Body of pancreas (tissue), 4 donors: ENCODE data around the gene S1PR5. TPM values are rescaled to one million over a fixed set of nuclear protein-coding genes. Genes with fewer than 3 reads are reported as not detected.

Source experiments
- ATAC-seq: fragments of 150-250 bp; one replicate; pipeline ENCODE4 v1.9.1; 2016
- DNase-seq, 4 donors: peaks; one replicate each; pipeline ENCODE4 v3.0.0-alpha.2; 2019
- H3K27ac ChIP-seq, 4 donors: fragments of 200-600 bp; sonication (generic); 1 replicate in 3 of 4; 2 replicates in 1 of 4; pipeline versions ENCODE4 v1.5.1 to v1.6.1; 2016 to 2019; ENCODE audit warnings: mild to moderate bottlenecking in 1 of 4, mixed read lengths in 1 of 4, moderate library complexity in 1 of 4
- H3K27me3 ChIP-seq, 2 donors: fragments of 200-600 bp; sonication (generic); one replicate each; pipeline ENCODE4 v1.6.0; 2016; ENCODE audit warnings: mild to moderate bottlenecking in 1 of 2
- H3K36me3 ChIP-seq, 2 donors: fragments of 200-600 bp; sonication (generic); replicated peaks in 1 of 2; 2 replicates each; pipeline ENCODE4 v1.5.1; 2016; ENCODE audit warnings: low read depth in 2 of 2; ENCODE audit not compliant: insufficient read depth in 1 of 2
- H3K4me1 ChIP-seq: fragments of 200-600 bp; sonication (generic); one replicate; pipeline ENCODE4 v1.6.0; 2016
- H3K4me3 ChIP-seq, 2 donors: fragments of 200-600 bp; sonication (generic); 1 replicate in 1 of 2; 2 replicates in 1 of 2; pipeline ENCODE4 v1.5.1; 2016 to 2019
- H3K9me3 ChIP-seq, 3 donors: fragments of 200-600 bp; sonication (generic); 1 replicate in 2 of 3; 2 replicates in 1 of 3; pipeline ENCODE4 v1.5.1; 2016
- POLR2A ChIP-seq, 3 donors: fragments of 450-650 bp; IDR thresholded peaks; one replicate each; pipeline ENCODE4 v1.6.1; 2016; ENCODE audit warnings: antibody characterized with exemption in 3 of 3, mild to moderate bottlenecking in 2 of 3
- WGBS, 2 donors: methylation state at CpG; one replicate each; pipeline ENCODE4 v1.1.5; 2017; 5-methylcytosine and 5-hydroxymethylcytosine counted together
- intact Hi-C: fragments of 100-400 bp; cut with DNase I; formaldehyde crosslinking; loops from one replicate; pipeline ENCODE4 v1.15.1; 2023
- total RNA-seq, 2 donors: library from RNA; depleted of rRNA; stranded (reverse); fragments of >200 nt; gene quantifications; one replicate each; pipeline ENCODE4 v1.1.0, GENCODE V29; 2016
- TF ChIP-seq, protein P1 (sequence below), 7 experiments: fragments of 450-650 bp in 4 of 7; fragments of 200-600 bp in 3 of 7; sonication (generic) in 3 of 7; IDR thresholded peaks; one replicate each; pipeline ENCODE4 v1.5.1; 2016 to 2019; ENCODE audit warnings: antibody characterized with exemption in 7 of 7

Gene S1PR5
- total RNA-seq, 2 donors from 2014 or later: 1.0 to 1.6 TPM

- intact Hi-C loops: no loop called here
- TF ChIP-seq, protein P1, sequence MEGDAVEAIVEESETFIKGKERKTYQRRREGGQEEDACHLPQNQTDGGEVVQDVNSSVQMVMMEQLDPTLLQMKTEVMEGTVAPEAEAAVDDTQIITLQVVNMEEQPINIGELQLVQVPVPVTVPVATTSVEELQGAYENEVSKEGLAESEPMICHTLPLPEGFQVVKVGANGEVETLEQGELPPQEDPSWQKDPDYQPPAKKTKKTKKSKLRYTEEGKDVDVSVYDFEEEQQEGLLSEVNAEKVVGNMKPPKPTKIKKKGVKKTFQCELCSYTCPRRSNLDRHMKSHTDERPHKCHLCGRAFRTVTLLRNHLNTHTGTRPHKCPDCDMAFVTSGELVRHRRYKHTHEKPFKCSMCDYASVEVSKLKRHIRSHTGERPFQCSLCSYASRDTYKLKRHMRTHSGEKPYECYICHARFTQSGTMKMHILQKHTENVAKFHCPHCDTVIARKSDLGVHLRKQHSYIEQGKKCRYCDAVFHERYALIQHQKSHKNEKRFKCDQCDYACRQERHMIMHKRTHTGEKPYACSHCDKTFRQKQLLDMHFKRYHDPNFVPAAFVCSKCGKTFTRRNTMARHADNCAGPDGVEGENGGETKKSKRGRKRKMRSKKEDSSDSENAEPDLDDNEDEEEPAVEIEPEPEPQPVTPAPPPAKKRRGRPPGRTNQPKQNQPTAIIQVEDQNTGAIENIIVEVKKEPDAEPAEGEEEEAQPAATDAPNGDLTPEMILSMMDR (IDR thresholded peaks at IDR 0.05): no peak
- TF ChIP-seq POLR2A (IDR thresholded peaks at IDR 0.05): no peak
- no peak for DNase-seq
- ATAC-seq: no peak
- Histone ChIP-seq H3K4me3 (no peak overlapping the region), H3K4me1 (peaks cover 38% of the 10 kb centered on the region), H3K9me3 (no peaks in the 10 kb centered on the region), H3K27me3 (no peaks in the 10 kb centered on the region), H3K27ac (no peak overlapping the region), H3K36me3 (no peaks in the 10 kb centered on the region)
- 50 to 87% methylated on average over 29 to 105 of the region's 107 CpGs for WGBS, 2 donors
Observed at GRCh38 chr19:10514211-10515145, 2.8 kb downstream of the S1PR5 start.

GRCh38 chr19:10513223-10513622 is 4.0 kb downstream of the S1PR5 start:
- ATAC-seq: no peak
- H3K4me1 ChIP-seq: peaks cover 25% of the 10 kb centered on the region
- H3K27ac ChIP-seq: no peak overlapping the region
- intact Hi-C loops: no loop called here
- WGBS, 2 donors: 82 to 88% methylated on average over 7 of the region's 7 CpGs
- TF ChIP-seq, protein P1 (IDR thresholded peaks at IDR 0.05): no peak
- TF ChIP-seq POLR2A (IDR thresholded peaks at IDR 0.05): no peak
- no peaks in the 10 kb centered on the region for H3K27me3 ChIP-seq
- H3K36me3 ChIP-seq: no peaks in the 10 kb centered on the region
- DNase-seq: no peak
- H3K9me3 ChIP-seq: no peaks in the 10 kb centered on the region
- H3K4me3 ChIP-seq: no peak overlapping the region

- H3K4me3 ChIP-seq: no peak overlapping the region
- H3K9me3 ChIP-seq: no peaks in the 10 kb centered on the region
- peaks cover 14% of the 10 kb centered on the region for H3K4me1 ChIP-seq
- no peaks in the 10 kb centered on the region for H3K36me3 ChIP-seq
- no peak for TF ChIP-seq POLR2A (IDR thresholded peaks at IDR 0.05)
- TF ChIP-seq, protein P1 (IDR thresholded peaks at IDR 0.05): peak; percentile 26 to 51 (median 41)
- WGBS, 2 donors: 14% methylated on average over 15 of the region's 15 CpGs; no CpG with 5 or more reads in 1 of the 2 donors
- DNase-seq: no peak
- no peak overlapping the region for H3K27ac ChIP-seq
- ATAC-seq: no peak
- no peaks in the 10 kb centered on the region for H3K27me3 ChIP-seq
- intact Hi-C loops: no loop called here
Observed at GRCh38 chr19:10510301-10510802, 6.9 kb downstream of the S1PR5 start.

DNA sequence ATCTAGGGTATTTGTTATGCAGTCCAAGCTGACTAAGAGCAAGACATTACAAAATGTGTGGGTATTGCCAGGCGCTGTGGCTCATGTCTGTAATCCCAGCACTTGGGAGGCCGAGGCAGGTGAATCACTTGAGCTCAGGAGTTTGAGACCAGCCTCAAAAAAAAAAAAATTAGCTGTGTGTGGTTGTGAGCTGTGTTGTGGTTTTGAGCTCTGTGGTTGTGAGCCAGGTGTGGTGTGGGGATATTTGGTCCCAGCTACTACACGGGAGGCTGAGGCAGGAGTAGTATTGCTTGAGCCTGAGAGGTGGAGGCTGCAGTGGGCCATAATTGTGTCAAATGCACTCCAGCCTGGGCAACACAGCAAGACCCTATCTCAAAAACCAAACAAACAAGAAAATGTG is 8.5 kb downstream of the S1PR5 start:
- intact Hi-C loops: no loop called here
- Histone ChIP-seq H3K27ac (no peak overlapping the region), H3K36me3 (no peaks in the 10 kb centered on the region), H3K4me1 (peaks cover 10% of the 10 kb centered on the region), H3K9me3 (no peaks in the 10 kb centered on the region), H3K27me3 (no peaks in the 10 kb centered on the region), H3K4me3 (no peak overlapping the region)
- ATAC-seq: no peak
- DNase-seq: no peak
- WGBS, 2 donors: 80 to 92% methylated on average over 3 of the region's 3 CpGs
- no peak for TF ChIP-seq POLR2A (IDR thresholded peaks at IDR 0.05)
- TF ChIP-seq, protein P1 (IDR thresholded peaks at IDR 0.05): no peak
